Suprapubic skin (tissue), 4 donors: ENCODE results near the gene OR51B4. TPM values are rescaled to one million over a fixed set of nuclear protein-coding genes. Genes with fewer than 3 reads are reported as not detected.

Experiments used
- DNase-seq, 2 donors: peaks; one replicate each; pipeline ENCODE4 v3.0.0-alpha.2; 2019; ENCODE audit warnings: low spot score in 2 of 2
- H3K27ac ChIP-seq: fragments of 200-600 bp; sonication (generic); one replicate; pipeline ENCODE4 v1.5.1; 2019
- H3K27me3 ChIP-seq: fragments of 200-600 bp; sonication (generic); one replicate; pipeline ENCODE4 v1.5.1; 2019
- H3K36me3 ChIP-seq: fragments of 200-600 bp; sonication (generic); one replicate; pipeline ENCODE4 v1.5.1; 2019
- H3K4me1 ChIP-seq: fragments of 200-600 bp; sonication (generic); one replicate; pipeline ENCODE4 v1.5.1; 2019
- H3K4me3 ChIP-seq: fragments of 200-600 bp; sonication (generic); one replicate; pipeline ENCODE4 v1.5.1; 2019; ENCODE audit warnings: mild to moderate bottlenecking
- H3K9me3 ChIP-seq: fragments of 200-600 bp; sonication (generic); one replicate; pipeline ENCODE4 v1.5.1; 2019
- CTCF ChIP-seq, 2 donors: fragments of 200-600 bp in 1 of 2; fragments of 450-650 bp in 1 of 2; sonication (generic) in 1 of 2; IDR thresholded peaks; one replicate each; pipeline ENCODE4 v1.5.1; 2016 to 2019; ENCODE audit warnings: antibody characterized with exemption in 2 of 2, mild to moderate bottlenecking in 1 of 2, moderate library complexity in 1 of 2
- EP300 ChIP-seq: sonication (generic); formaldehyde crosslinking; IDR thresholded peaks from one replicate; pipeline ENCODE4 v1.6.1; 2017; ENCODE audit warnings: antibody characterized with exemption
- POLR2A ChIP-seq, 2 donors: fragments of 450-650 bp; IDR thresholded peaks; one replicate each; pipeline ENCODE4 v1.6.1; 2017; ENCODE audit warnings: antibody characterized with exemption in 2 of 2, mild to moderate bottlenecking in 2 of 2, moderate library complexity in 2 of 2
- POLR2AphosphoS5 ChIP-seq, 3 donors: sonication (generic); formaldehyde crosslinking; IDR thresholded peaks; one replicate each; pipeline ENCODE4 v1.6.1; 2017; ENCODE audit warnings: antibody characterized with exemption in 3 of 3
- WGBS: methylation state at CpG from one replicate; pipeline ENCODE4 v1.1.5; 2018; 5-methylcytosine and 5-hydroxymethylcytosine counted together
- total RNA-seq, 4 donors: library from RNA; depleted of rRNA; stranded (reverse); fragments of >200 nt; gene quantifications; one replicate each; pipeline ENCODE4 v1.1.0, GENCODE V29; 2016

Gene OR51B4
- total RNA-seq, 4 donors from 2014 or later, result not detected

GRCh38 chr11:5252192-5252918, 49.4 kb downstream of the OR51B4 start:
- 54% methylated on average over 9 of the region's 9 CpGs for WGBS
- no peak for DNase-seq
- Histone ChIP-seq H3K4me1 (no peaks in the 10 kb centered on the region), H3K27me3 (no peaks in the 10 kb centered on the region), H3K4me3 (no peak overlapping the region), H3K36me3 (no peaks in the 10 kb centered on the region), H3K9me3 (no peaks in the 10 kb centered on the region), H3K27ac (no peak overlapping the region)
- no peak for TF ChIP-seq EP300
- no peak for TF ChIP-seq POLR2AphosphoS5 (IDR thresholded peaks at IDR 0.05)

- DNase-seq, result no peak
- WGBS, result 30% methylated on average over 2 of the region's 2 CpGs
- H3K9me3 ChIP-seq, result no peaks in the 10 kb centered on the region
- H3K4me3 ChIP-seq, result no peak overlapping the region
- H3K4me1 ChIP-seq, result no peaks in the 10 kb centered on the region
- no peak overlapping the region for H3K27ac ChIP-seq
- no peak for TF ChIP-seq EP300
- TF ChIP-seq POLR2AphosphoS5 (IDR thresholded peaks at IDR 0.05), result no peak
- no peak for TF ChIP-seq POLR2A (IDR thresholded peaks at IDR 0.05)
- TF ChIP-seq CTCF (IDR thresholded peaks at IDR 0.05), result no peak
- H3K27me3 ChIP-seq, result no peaks in the 10 kb centered on the region
- H3K36me3 ChIP-seq, result no peaks in the 10 kb centered on the region
Observed at GRCh38 chr11:5251746-5252145, 50.0 kb downstream of the OR51B4 start.

Other genes with a start within 250 kb of the OR51B4 start
- not detected for gene OR52E2, start 242.3 kb downstream of the OR51B4 start, total RNA-seq
- gene OR52E1, start 232.4 kb downstream of the OR51B4 start, total RNA-seq, result not detected
- not detected for gene OR52A5, start 163.6 kb downstream of the OR51B4 start, total RNA-seq
- gene OR52A1, start 147.2 kb downstream of the OR51B4 start, total RNA-seq, result not detected
- not detected for gene OR51V1, start 101.3 kb downstream of the OR51B4 start, total RNA-seq
- gene HBB, start 74.9 kb downstream of the OR51B4 start, total RNA-seq, result 10 to 100 TPM in 2 of 4 donors, 1 to 10 TPM in 2; 3.7 to 45.8 (median 15.2) TPM
- not detected for gene HBD, start 67.5 kb downstream of the OR51B4 start, total RNA-seq
- not detected for gene HBG1, start 52.1 kb downstream of the OR51B4 start, total RNA-seq
- not detected for gene HBG2, start 47.2 kb downstream of the OR51B4 start, total RNA-seq
- 1 to 10 TPM in 1 of 4 donors, not detected in 3; 1.9 TPM for gene HBE1, start 32.0 kb downstream of the OR51B4 start, total RNA-seq
- gene OR51B2, start 22.4 kb upstream of the OR51B4 start, total RNA-seq, result not detected
- not detected for gene OR51B5, start 41.6 kb upstream of the OR51B4 start, total RNA-seq
- not detected for gene OR51B6, start 49.6 kb upstream of the OR51B4 start, total RNA-seq
- gene OR51M1, start 81.9 kb upstream of the OR51B4 start, total RNA-seq, result not detected
- gene OR51Q1, start 120.2 kb upstream of the OR51B4 start, total RNA-seq, result not detected
- not detected for gene OR51I1, start 139.6 kb upstream of the OR51B4 start, total RNA-seq
- gene OR51I2, start 147.4 kb upstream of the OR51B4 start, total RNA-seq, result not detected
- not detected for gene OR52D1, start 186.7 kb upstream of the OR51B4 start, total RNA-seq
- gene UBQLN3, start 208.0 kb upstream of the OR51B4 start, total RNA-seq, result under 1 TPM in 1 of 4 donors, not detected in 3; 0.56 TPM
- gene UBQLNL, start 214.8 kb upstream of the OR51B4 start, total RNA-seq, result 1 to 10 TPM in 2 of 4 donors, under 1 TPM in 1, not detected in 1; 0.26 to 3.6 (median 1.9) TPM
- gene OR52H1, start 246.6 kb upstream of the OR51B4 start, total RNA-seq, result 1 to 10 TPM in 1 of 4 donors, under 1 TPM in 1, not detected in 2; 0.85 to 2.1 TPM